Keratinocyte (primary cell): ENCODE results near the gene ACTN1. TPM values are rescaled to one million over a fixed set of nuclear protein-coding genes. Genes with fewer than 3 reads are reported as not detected.
A peak's percentile ranks its signal among the peaks of the same experiment; 100 is the strongest.

ENCODE experiments used
- DNase-seq: peaks from one replicate; pipeline ENCODE4 v3.0.0-alpha.2; 2011; ENCODE audit warnings: low read depth, missing footprints, low spot score
- FAIRE-seq: peaks from 2 replicates; lab custom pipeline; 2011; peaks lifted over from hg19 to GRCh38; lab: Jason Lieb, UNC
- H2AFZ ChIP-seq: 2 replicates; pipeline ENCODE4 v1.6.0; 2012; ENCODE audit warnings: low read length, control low read depth, inconsistent platforms; ENCODE audit not compliant: control insufficient read depth
- H3K27ac ChIP-seq: 2 replicates; pipeline ENCODE4 v1.5.1; 2011; ENCODE audit warnings: low read length; ENCODE audit not compliant: control insufficient read depth, insufficient read depth
- H3K27me3 ChIP-seq: 3 replicates; pipeline ENCODE4 v1.6.0; 2011; ENCODE audit warnings: low read length; ENCODE audit not compliant: control insufficient read depth, insufficient read depth; ENCODE audit errors: extremely low read depth
- H3K36me3 ChIP-seq, 2 experiments: 2 replicates in 1 of 2; 3 replicates in 1 of 2; pipeline ENCODE4 v1.5.1; 2011; ENCODE audit warnings: low read length in 2 of 2, mild to moderate bottlenecking in 1 of 2; ENCODE audit not compliant: control insufficient read depth in 2 of 2, insufficient read depth in 2 of 2; ENCODE audit errors: extremely low read depth in 1 of 2
- H3K4me1 ChIP-seq: 3 replicates; pipeline ENCODE4 v1.5.1; 2011; ENCODE audit warnings: low read length; ENCODE audit not compliant: control insufficient read depth, insufficient read depth; ENCODE audit errors: extremely low read depth
- H3K4me2 ChIP-seq: 3 replicates; pipeline ENCODE4 v1.6.0; 2011; ENCODE audit warnings: low read depth, low read length; ENCODE audit not compliant: control insufficient read depth, insufficient read depth; ENCODE audit errors: extremely low read depth
- H3K4me3 ChIP-seq, 3 experiments: fragments of 200-600 bp in 1 of 3; sonication (generic) in 1 of 3; 2 replicates in 2 of 3; 3 replicates in 1 of 3; pipeline ENCODE4 v1.5.1; 2011 to 2016; ENCODE audit warnings: low read length in 3 of 3, mild to moderate bottlenecking in 3 of 3, control low read depth in 2 of 3, inconsistent platforms in 1 of 3, low read depth in 1 of 3, mixed read lengths in 1 of 3, mixed run types in 1 of 3, moderate library complexity in 1 of 3; ENCODE audit not compliant: control insufficient read depth in 2 of 3, insufficient read depth in 2 of 3; ENCODE audit errors: extremely low read depth in 1 of 3
- H3K79me2 ChIP-seq: 2 replicates; pipeline ENCODE4 v1.6.0; 2012; ENCODE audit warnings: low read length; ENCODE audit not compliant: control insufficient read depth, insufficient read depth
- H3K9ac ChIP-seq: 3 replicates; pipeline ENCODE4 v1.6.0; 2011; ENCODE audit warnings: low read length; ENCODE audit not compliant: control insufficient read depth, insufficient read depth; ENCODE audit errors: extremely low read depth
- H3K9me1 ChIP-seq: 3 replicates; pipeline ENCODE4 v1.6.0; 2011; ENCODE audit warnings: low read length; ENCODE audit not compliant: control insufficient read depth, insufficient read depth; ENCODE audit errors: extremely low read depth
- H3K9me3 ChIP-seq: 2 replicates; pipeline ENCODE4 v1.5.1; 2012; ENCODE audit warnings: low read depth, low read length; ENCODE audit not compliant: control insufficient read depth
- H4K20me1 ChIP-seq: 3 replicates; pipeline ENCODE4 v1.6.0; 2011; ENCODE audit warnings: low read length; ENCODE audit not compliant: control insufficient read depth, insufficient read depth; ENCODE audit errors: extremely low read depth
- EZH2 ChIP-seq: IDR thresholded peaks from one replicate; pipeline ENCODE4 v1.6.1; 2012; ENCODE audit warnings: inconsistent platforms, mild to moderate bottlenecking, low read length, moderate library complexity
- dilution Hi-C: fragments of 300-500 bp; cut with MboI; formaldehyde crosslinking; loops from one replicate; pipeline ENCODE4 v1.7.0; 2020; ENCODE audit warnings: low sequenced_read_pairs; ENCODE audit not compliant: extremely low pct_ligation_motif_present
- polyA plus RNA-seq, 5 experiments: library from polyadenylated mRNA; depleted of rRNA in 3 of 5; stranded (reverse) in 3 of 5; stranded (forward) in 1 of 5; unstranded in 1 of 5; fragments of >200 nt; gene quantifications; 1 replicate in 1 of 5; 2 replicates in 3 of 5; 3 replicates in 1 of 5; pipeline versions ENCODE4 v1.2.1 to v1.2.3, GENCODE V29; 2011 to 2012; ENCODE audit warnings: missing spikeins in 2 of 5, low read depth in 1 of 5, low replicate concordance in 1 of 5
- TF ChIP-seq, protein P1 (sequence below), 3 experiments: IDR thresholded peaks in 1 of 3; conservative IDR thresholded peaks in 1 of 3; optimal IDR thresholded peaks in 1 of 3; 2 replicates in 2 of 3; 3 replicates in 1 of 3; pipeline versions ENCODE3 to v1.5.1; 2011; ENCODE audit warnings: low read length in 3 of 3, mild to moderate bottlenecking in 3 of 3, moderate library complexity in 2 of 3, control low read depth in 1 of 3, inconsistent platforms in 1 of 3; ENCODE audit not compliant: insufficient read depth in 2 of 3; ENCODE audit errors: extremely low read depth in 1 of 3

Gene ACTN1
- polyA plus RNA-seq, 1 donor (not counting 4 experiments of a cell fraction or from before 2014, with no cell fraction given): 558 TPM

- Histone ChIP-seq H3K4me1 (peaks cover 15% of the 10 kb centered on the region), H3K27ac (no peak overlapping the region), H3K9me3 (no peaks in the 10 kb centered on the region), H3K27me3 (peaks cover 5% of the 10 kb centered on the region), H3K4me3 (no peak overlapping the region), H2AFZ (no peak overlapping the region), H3K4me2 (no peak overlapping the region), H3K9me1 (no peaks in the 10 kb centered on the region), H4K20me1 (no peaks in the 10 kb centered on the region), H3K36me3 (no peaks in the 10 kb centered on the region), H3K79me2 (no peaks in the 10 kb centered on the region), H3K9ac (no peak overlapping the region)
- dilution Hi-C loops: no loop called here
- FAIRE-seq (no peak), DNase-seq (no peak)
- TF ChIP-seq, protein P1, sequence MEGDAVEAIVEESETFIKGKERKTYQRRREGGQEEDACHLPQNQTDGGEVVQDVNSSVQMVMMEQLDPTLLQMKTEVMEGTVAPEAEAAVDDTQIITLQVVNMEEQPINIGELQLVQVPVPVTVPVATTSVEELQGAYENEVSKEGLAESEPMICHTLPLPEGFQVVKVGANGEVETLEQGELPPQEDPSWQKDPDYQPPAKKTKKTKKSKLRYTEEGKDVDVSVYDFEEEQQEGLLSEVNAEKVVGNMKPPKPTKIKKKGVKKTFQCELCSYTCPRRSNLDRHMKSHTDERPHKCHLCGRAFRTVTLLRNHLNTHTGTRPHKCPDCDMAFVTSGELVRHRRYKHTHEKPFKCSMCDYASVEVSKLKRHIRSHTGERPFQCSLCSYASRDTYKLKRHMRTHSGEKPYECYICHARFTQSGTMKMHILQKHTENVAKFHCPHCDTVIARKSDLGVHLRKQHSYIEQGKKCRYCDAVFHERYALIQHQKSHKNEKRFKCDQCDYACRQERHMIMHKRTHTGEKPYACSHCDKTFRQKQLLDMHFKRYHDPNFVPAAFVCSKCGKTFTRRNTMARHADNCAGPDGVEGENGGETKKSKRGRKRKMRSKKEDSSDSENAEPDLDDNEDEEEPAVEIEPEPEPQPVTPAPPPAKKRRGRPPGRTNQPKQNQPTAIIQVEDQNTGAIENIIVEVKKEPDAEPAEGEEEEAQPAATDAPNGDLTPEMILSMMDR (optimal IDR thresholded peaks at IDR 0.05 in 1 of 3, IDR thresholded peaks at IDR 0.05 in 1 of 3, conservative IDR thresholded peaks at IDR 0.05 in 1 of 3; ENCODE audit: extremely low read depth in 1 of 3, insufficient read depth in 2 of 3, low read length in 3 of 3): no peak
Observed at GRCh38 chr14:69003626-69004025, 24.5 kb upstream of the ACTN1 start.

GRCh38 chr14:69002069-69002468, 23.0 kb upstream of the ACTN1 start:
- no peak for FAIRE-seq
- peaks cover 15% of the 10 kb centered on the region for H3K4me1 ChIP-seq
- no peak overlapping the region for H3K27ac ChIP-seq
- no peak overlapping the region for H3K9ac ChIP-seq
- no peak overlapping the region for H2AFZ ChIP-seq
- H3K36me3 ChIP-seq: no peaks in the 10 kb centered on the region
- no peak overlapping the region for H3K4me2 ChIP-seq
- TF ChIP-seq, protein P1 (optimal IDR thresholded peaks at IDR 0.05 in 1 of 3, IDR thresholded peaks at IDR 0.05 in 1 of 3, conservative IDR thresholded peaks at IDR 0.05 in 1 of 3; ENCODE audit: extremely low read depth in 1 of 3, insufficient read depth in 2 of 3, low read length in 3 of 3): peak in 2 of 3 experiments; percentile 12 to 53
- TF ChIP-seq EZH2: no peak
- H3K4me3 ChIP-seq: no peak overlapping the region
- no peaks in the 10 kb centered on the region for H3K9me3 ChIP-seq
- dilution Hi-C loops: no loop called here
- H3K27me3 ChIP-seq: peaks cover 5% of the 10 kb centered on the region
- H3K9me1 ChIP-seq: no peaks in the 10 kb centered on the region
- no peaks in the 10 kb centered on the region for H3K79me2 ChIP-seq
- no peak for DNase-seq
- no peaks in the 10 kb centered on the region for H4K20me1 ChIP-seq
